Activated T-cell treated with anti-CD3 and anti-CD28 coated beads, Interleukin-2, amount 50 U/mL, for 4 hours (primary cell): ENCODE measurements around the gene TTC32. TPM values are rescaled to one million over a fixed set of nuclear protein-coding genes. Genes with fewer than 3 reads are reported as not detected.
"Not testable (repeated sequence)": the region's sequence is repeated elsewhere in the genome, so short reads cannot be mapped to it uniquely, and the experiment has no call there.

Source experiments
- ATAC-seq, 2 donors: fragments of 200-7000 bp; cut with Tn5 transposase; one replicate each; pipeline ENCODE4 v1.10.0; 2021
- DNase-seq: peaks from one replicate; pipeline ENCODE4 v3.0.0-alpha.2; 2020
- H3K27me3 Mint-ChIP-seq: one replicate; pipeline ENCODE4 v1.8.0; 2021; ENCODE audit warnings: low read depth, mixed read lengths
- H3K36me3 Mint-ChIP-seq: one replicate; pipeline ENCODE4 v1.8.0; 2022; ENCODE audit warnings: mixed read lengths; ENCODE audit not compliant: insufficient read depth
- H3K4me1 Mint-ChIP-seq: one replicate; pipeline ENCODE4 v1.8.0; 2021; ENCODE audit warnings: low read depth, mixed read lengths
- H3K4me3 Mint-ChIP-seq: one replicate; pipeline ENCODE4 v1.8.0; 2021; ENCODE audit warnings: mild to moderate bottlenecking, moderate library complexity, mixed read lengths
- H3K9me3 Mint-ChIP-seq: one replicate; pipeline ENCODE4 v1.8.0; 2021; ENCODE audit warnings: mixed read lengths
- total RNA-seq, 3 donors: library from RNA; stranded (reverse); gene quantifications; one replicate each; pipeline ENCODE4 v1.2.1, GENCODE V29; 2021

Gene TTC32
- total RNA-seq, 3 donors from 2014 or later: 9.2 to 9.3 (median 9.3) TPM

GRCh38 chr2:19916385-19916950 is 14.7 kb upstream of the TTC32 start:
- no peak for DNase-seq
- Mint-ChIP-seq H3K4me3 (no peak overlapping the region), H3K4me1 (no peaks in the 10 kb centered on the region), H3K27me3 (no peaks in the 10 kb centered on the region), H3K36me3 (peaks cover 34% of the 10 kb centered on the region), H3K9me3 (no peaks in the 10 kb centered on the region)
- no peak for ATAC-seq

DNA sequence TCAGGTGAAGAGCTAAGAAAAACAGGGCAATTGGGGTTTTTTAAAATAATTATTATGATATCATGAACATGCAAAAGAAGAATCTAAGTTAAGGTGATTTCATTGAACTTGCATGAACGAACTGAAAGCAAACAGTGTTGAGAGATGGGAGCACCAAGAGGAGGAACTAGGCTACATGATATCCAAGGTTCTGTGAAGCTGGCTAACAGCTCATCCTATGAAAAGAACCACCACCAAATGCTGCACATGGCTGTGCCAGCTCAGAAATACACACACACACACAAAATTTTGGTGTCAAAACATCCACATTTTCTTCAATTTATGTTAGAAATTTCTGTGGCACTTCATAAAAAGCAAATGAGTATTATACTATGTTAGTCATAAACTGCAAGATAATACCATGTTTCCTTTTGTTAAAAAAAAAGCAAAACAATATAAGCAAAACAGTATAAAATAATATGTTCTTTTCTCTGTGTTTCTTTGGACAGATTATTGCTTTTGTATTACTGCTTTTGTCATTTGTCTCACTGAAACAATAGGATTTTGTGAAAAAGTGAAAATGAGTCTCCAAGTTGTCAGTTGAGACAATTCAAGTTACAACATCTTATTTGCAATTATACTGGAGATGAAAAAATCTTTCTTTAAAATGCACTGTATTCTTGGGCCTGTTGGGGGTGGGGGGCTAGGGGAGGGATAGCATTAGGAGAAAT is 12.6 kb upstream of the TTC32 start:
- Mint-ChIP-seq H3K36me3 (peaks cover 30% of the 10 kb centered on the region), H3K4me3 (no peak overlapping the region), H3K27me3 (no peaks in the 10 kb centered on the region), H3K9me3 (no peaks in the 10 kb centered on the region), H3K4me1 (no peaks in the 10 kb centered on the region)
- DNase-seq (no peak), ATAC-seq (no peak)

- ATAC-seq: no peak
- Mint-ChIP-seq H3K9me3 (no peaks in the 10 kb centered on the region), H3K4me3 (no peak overlapping the region), H3K4me1 (no peaks in the 10 kb centered on the region), H3K27me3 (no peaks in the 10 kb centered on the region), H3K36me3 (peaks cover 17% of the 10 kb centered on the region)
- DNase-seq: no peak
Measured at GRCh38 chr2:19911808-19912509, 10.2 kb upstream of the TTC32 start.

DNA sequence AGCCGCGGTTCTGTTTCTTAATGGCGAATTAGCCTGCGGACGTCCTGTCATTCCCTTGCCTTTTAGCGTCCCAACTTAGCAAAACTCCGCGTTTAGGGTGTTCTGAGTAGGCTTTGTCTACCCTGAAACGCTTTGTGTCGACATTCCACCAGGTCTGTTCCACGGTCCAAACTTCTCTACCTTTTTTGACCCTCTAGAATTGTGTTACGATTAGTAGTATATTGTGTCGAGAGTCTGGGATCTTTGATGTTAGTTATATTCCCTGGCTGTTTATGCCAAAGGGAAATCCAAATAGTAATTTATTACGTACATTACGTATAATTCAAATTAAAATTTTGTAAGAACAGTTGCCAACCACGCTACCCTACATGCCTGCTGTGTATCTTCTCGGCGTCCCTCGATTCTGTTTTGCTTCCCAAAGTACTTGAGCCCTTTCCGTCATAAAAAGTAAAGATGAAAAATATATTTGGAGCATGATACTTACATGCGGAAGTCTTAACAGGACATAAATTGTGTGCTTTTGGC is 495 bp upstream of the TTC32 start:
- H3K36me3 Mint-ChIP-seq: peaks cover 8% of the 10 kb centered on the region
- peak overlapping the region; percentile 93 for H3K4me3 Mint-ChIP-seq
- peaks cover 3% of the 10 kb centered on the region for H3K27me3 Mint-ChIP-seq
- DNase-seq (no peak), ATAC-seq (peak in 1 of 2 donors; percentile 11)
- peaks cover 35% of the 10 kb centered on the region for H3K4me1 Mint-ChIP-seq
- peaks cover 5% of the 10 kb centered on the region for H3K9me3 Mint-ChIP-seq

DNA sequence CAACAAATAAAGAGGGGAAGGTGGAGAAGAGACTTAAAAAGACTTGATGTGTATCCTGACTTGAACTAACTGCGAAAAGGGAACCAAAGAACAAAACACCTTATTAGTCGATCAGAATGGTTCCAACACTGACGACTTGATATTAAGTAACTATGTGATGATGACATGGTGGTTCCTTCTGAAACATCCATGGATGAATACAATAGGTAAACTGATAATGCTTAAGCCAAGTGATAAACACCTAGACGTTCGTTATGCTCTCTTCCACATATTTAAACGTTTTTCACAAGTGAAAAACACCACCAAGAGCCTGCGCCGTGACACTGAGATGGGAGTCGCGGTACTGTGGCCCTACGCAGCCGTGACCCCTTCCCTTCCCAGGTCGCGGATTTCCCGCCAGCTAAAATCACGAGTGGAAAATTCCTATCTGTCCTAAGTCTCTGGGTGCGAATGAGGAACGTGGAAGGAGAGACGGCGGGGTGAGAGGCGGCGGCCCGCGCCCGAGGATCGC is 797 bp downstream of the TTC32 start:
- H3K9me3 Mint-ChIP-seq: peaks cover 5% of the 10 kb centered on the region
- H3K36me3 Mint-ChIP-seq: peaks cover 9% of the 10 kb centered on the region
- peak overlapping the region; percentile 93 for H3K4me3 Mint-ChIP-seq
- H3K27me3 Mint-ChIP-seq: peaks cover 3% of the 10 kb centered on the region
- no peak for DNase-seq
- H3K4me1 Mint-ChIP-seq: peaks cover 37% of the 10 kb centered on the region
- peak; percentile 2 to 8 for ATAC-seq

DNA sequence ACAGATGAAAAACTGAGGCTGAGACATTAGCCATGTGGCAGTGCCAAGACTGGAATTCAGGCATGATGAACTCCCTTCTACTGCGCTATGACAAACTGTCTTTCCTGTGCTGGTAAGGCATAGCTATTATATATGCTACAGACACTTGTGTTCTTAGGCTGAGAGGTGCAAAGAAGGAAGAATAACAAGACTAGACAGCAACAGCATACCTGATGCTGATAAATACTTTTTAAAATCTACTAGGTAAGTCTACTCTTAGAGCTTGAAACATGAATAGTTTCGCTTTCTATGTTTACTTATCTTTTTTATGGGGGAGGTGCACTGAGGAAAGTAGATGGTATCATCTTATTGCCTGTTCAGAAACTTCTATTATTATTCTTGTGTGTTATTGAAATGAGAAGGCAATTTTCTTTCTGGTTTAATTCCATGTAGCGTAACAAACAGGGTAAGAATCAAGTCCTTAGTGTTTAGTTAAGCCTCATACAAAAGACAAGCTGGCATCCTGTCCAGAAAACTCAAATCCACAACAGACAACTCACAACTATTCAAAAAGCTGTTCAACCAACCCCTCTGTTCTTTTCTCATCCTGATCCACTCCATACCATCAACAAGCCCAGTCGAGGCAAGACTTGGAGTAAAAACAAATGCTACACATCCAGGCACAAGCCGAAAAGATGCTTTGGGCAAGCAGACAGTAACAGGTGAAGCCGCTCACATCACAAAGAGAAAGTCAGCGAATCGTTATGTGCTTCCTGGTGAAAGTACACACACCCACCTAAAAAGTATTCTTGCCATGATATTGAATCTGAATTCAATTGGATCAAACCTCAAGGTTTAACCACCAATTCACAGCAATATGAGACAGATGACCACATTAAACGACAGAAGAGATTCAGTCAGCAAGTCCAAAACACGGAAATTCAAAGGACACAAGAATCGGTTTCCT is 1.5 kb downstream of the TTC32 start:
- Mint-ChIP-seq H3K36me3 (peaks cover 11% of the 10 kb centered on the region), H3K4me3 (peak overlapping the region; percentile 93), H3K9me3 (peaks cover 5% of the 10 kb centered on the region), H3K27me3 (peaks cover 3% of the 10 kb centered on the region), H3K4me1 (peaks cover 44% of the 10 kb centered on the region)
- peak; percentile 14 to 19 for ATAC-seq
- no peak for DNase-seq

DNA sequence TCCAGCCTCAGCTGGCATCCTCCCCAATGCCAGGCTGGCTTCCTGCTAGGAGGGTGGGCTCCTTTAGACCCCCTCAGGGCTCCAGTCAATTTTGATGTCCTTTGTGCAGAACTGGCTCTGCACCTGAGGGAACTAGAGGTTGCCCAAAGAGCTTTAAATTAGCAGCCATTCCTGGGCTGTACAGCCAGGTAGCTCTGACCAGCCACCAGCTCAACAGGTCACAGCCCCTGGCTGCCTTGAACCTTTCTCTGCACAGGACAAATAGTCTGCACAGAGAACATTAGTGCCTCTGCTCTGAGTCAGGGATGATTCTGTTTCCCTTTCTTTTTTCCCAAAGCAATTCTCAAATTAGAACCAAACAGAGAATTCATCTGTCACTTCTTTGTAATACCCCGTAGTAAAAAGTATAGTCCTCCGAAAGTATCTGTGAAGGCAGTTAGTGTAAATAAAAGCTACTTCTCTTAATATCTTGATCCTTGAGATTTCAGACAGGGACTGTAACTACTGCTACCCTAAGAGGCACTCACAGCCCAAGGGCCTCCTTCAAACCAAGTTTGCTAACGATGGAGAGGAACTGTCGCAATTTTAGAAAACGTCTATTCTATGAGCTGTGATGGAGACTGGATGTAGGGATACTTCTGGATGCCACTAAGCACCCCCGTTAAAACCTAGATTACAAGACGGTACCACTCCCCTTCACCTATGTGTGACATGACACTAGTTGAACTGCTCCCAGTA is 3.0 kb downstream of the TTC32 start:
- Mint-ChIP-seq H3K36me3 (peaks cover 12% of the 10 kb centered on the region), H3K4me1 (peaks cover 59% of the 10 kb centered on the region), H3K4me3 (no peak overlapping the region), H3K27me3 (no peaks in the 10 kb centered on the region), H3K9me3 (no peaks in the 10 kb centered on the region)
- no peak for ATAC-seq
- DNase-seq: no peak

GRCh38 chr2:19897623-19898245 is 4.0 kb downstream of the TTC32 start:
- peaks cover 61% of the 10 kb centered on the region for H3K4me1 Mint-ChIP-seq

DNA sequence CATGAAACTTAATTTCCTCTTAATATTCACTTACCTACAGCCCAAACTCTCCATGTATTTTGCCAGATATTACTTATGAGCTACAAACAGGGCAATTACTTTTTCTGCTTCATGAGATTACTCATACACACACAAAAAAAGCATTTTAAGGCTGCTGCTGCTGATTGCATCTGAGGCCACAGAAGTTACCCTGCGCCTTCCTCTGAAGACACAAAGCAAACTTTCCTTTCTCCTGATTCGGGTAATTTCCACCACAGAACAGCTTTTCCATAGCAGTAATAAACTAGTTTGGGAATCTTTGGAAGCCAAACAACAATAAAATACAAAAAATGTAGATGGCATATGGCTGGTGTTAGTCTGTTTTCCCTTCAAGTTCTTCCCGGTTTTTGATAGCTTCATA is 6.2 kb downstream of the TTC32 start:
- DNase-seq: no peak
- Mint-ChIP-seq H3K27me3 (no peaks in the 10 kb centered on the region), H3K9me3 (no peaks in the 10 kb centered on the region), H3K4me3 (no peak overlapping the region), H3K36me3 (peaks cover 20% of the 10 kb centered on the region), H3K4me1 (peaks cover 63% of the 10 kb centered on the region)
- ATAC-seq: no peak

More at GRCh38 chr2:19897623-19898245, 4.0 kb downstream of the TTC32 start:
- no peaks in the 10 kb centered on the region for H3K27me3 Mint-ChIP-seq
- H3K9me3 Mint-ChIP-seq: no peaks in the 10 kb centered on the region
- DNase-seq (no peak), ATAC-seq (no peak)
- no peak overlapping the region for H3K4me3 Mint-ChIP-seq
- H3K36me3 Mint-ChIP-seq: peaks cover 17% of the 10 kb centered on the region

DNA sequence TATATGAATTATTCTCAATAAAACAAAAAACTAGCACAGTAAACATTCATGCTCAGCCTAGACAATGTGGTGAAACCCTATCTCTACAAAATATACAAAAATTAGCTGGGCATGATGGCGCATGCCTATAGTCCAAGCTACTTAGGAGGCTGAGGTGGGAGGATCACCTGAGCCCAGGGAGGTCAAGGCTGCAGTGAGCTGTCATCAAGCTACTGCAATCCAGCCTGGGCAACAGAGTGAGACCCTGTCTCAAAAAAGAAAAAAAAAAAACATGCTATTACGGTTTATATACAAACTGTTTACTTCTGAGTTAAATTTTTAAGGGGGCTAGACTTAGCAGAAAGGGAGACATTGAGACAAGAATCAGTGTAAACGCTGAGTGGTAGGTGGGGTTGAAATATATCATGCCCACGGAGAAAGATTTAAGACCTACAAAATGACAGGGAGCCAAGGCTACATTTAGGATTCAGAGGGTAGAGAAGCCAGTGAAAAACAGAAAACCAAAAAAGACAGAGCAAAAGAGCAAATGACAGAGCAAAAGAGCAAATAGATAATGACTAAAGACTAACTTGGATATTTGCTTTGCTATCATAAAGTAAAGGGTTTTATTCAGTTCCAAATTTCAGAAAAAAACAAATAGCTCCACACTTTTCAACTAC is 7.5 kb downstream of the TTC32 start:
- Mint-ChIP-seq H3K9me3 (no peaks in the 10 kb centered on the region), H3K36me3 (peaks cover 23% of the 10 kb centered on the region), H3K27me3 (no peaks in the 10 kb centered on the region), H3K4me3 (peak overlapping the region; percentile 0), H3K4me1 (peaks cover 55% of the 10 kb centered on the region)
- DNase-seq (no peak), ATAC-seq (no peak)

- Mint-ChIP-seq H3K4me3 (no peak overlapping the region), H3K36me3 (peaks cover 23% of the 10 kb centered on the region), H3K27me3 (no peaks in the 10 kb centered on the region), H3K4me1 (peaks cover 50% of the 10 kb centered on the region), H3K9me3 (no peaks in the 10 kb centered on the region)
- ATAC-seq (peak; percentile 53 to 67), DNase-seq (no peak)
Measured at GRCh38 chr2:19893520-19894133, 8.2 kb downstream of the TTC32 start.

DNA sequence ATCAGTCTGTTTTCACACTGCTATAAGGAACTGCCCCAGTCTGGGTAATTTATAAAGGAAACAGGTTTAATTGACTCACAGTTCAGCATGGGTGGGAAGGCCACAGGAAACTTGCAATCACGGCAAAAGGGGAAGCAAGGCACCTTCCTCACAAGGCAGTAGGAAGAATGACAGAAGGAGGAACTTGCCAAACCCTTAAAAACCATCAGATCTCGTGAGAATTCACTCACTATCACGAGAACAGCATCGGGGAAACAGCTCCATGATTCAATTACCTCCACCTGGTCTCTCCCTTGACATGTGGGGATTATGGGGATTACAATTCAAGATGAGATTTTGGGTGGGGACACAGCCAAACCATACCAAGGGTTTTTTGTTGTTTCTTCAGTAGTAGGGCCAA is 9.8 kb downstream of the TTC32 start:
- Mint-ChIP-seq H3K36me3 (peaks cover 15% of the 10 kb centered on the region), H3K4me1 (peaks cover 39% of the 10 kb centered on the region)
- not testable (repeated sequence) for DNase-seq, H3K4me3 Mint-ChIP-seq, H3K27me3 Mint-ChIP-seq, H3K9me3 Mint-ChIP-seq, ATAC-seq
